ENCODE results near the gene UNC93A.
A peak's percentile ranks its signal among the peaks of the same experiment; 100 is the strongest.
"Not testable (repeated sequence)": the region's sequence is repeated elsewhere in the genome, so short reads cannot be mapped to it uniquely, and the experiment has no call there.

UNC93A gene

GRCh38 chr6:167272151-167272550 is 19.0 kb upstream of the UNC93A start:
- DNase-seq: no peak

DNA sequence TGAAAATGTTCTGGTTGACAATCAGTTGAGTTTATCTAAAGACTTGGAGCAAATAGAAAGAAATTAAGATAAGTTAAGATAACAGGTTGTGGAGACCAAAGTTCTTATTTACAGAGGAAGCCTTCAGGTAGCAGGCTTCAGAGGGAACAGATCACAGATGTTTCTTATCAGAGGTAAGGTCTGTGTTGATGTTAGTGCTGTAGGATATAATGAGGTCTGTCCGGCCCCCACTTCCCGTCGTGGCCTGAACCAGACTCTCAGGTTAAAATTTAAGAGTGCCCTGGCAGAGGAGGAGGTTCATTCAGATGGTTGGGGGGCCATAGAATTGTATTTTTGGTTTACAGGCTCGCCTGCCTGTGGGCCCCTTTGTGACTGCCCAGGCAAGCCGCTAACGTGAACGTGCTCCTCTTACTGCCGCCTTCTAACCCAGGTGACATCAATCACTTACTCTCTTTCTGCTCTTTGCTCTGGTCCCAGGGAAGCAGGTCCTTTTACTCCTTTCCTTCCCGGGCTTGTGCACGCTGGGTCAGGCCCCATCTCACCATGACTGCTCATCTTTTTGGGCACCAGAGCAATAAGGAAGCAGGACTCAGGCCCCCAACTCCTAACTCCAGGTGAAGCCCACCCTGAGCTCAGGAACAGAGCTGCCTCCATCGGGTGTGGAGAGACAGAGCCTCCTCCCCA is 18.3 kb upstream of the UNC93A start:
- DNase-seq: no peak

- DNase-seq: no peak
Observed at GRCh38 chr6:167274270-167274669, 16.8 kb upstream of the UNC93A start.

- no peak for DNase-seq
Observed at GRCh38 chr6:167275001-167275400, 16.1 kb upstream of the UNC93A start.

DNA sequence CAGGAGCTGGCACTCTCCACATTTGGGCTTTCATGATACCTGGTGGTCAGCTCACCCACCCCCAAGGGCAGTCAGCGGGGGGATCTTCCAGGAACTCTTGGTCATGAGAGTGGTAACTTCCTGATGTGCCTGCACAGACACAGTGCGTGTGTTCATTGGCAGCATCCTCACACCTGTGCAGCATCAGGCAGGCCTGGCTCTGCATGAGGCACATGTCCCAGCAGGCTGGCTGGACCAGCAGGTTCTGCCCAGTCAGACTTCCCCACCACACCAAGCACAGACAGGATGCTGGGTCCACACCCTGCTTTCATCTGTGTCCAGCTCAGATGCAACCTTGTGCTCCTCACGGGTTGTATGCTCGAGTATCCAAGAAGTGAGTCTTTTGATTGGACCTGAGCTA is 15.7 kb upstream of the UNC93A start:
- no peak for DNase-seq

GRCh38 chr6:167276772-167277533 is 14.2 kb upstream of the UNC93A start:
- no peak for DNase-seq

GRCh38 chr6:167278173-167278940 is 12.8 kb upstream of the UNC93A start:
- not testable (repeated sequence) for DNase-seq

DNA sequence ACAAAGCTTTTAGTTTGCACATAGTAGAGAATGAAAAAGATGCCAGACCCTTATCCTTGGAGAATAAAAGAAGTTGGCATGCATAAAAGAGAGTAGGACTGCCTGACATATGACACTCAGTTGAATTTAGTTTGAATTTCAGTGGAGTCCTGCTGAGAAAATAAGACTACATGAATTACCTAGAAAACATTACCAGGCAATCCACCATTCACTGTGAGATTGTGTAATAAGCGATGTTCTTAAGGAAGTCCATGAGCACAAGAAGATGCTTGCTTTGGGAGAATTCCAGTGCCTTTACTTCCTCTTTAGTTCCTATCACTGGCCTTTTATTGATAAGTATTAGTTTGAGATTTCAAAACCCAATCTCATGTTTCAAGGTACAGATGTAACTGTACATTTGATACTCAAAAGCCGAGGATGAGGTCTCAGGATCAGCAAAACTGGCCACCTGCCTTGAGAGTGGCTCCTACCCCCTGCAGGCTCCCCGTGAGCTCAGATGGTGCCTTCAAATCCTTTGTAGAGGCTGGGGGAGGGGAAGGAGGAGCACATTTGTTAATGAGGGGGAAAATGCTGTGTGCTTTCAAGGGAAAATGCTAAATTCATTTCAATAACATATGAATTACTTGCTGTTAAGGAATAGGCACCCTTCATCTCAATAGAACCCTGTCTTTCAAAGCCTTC is 11.2 kb upstream of the UNC93A start:
- DNase-seq: no peak

GRCh38 chr6:167280466-167280865 is 10.6 kb upstream of the UNC93A start:
- DNase-seq: not testable (repeated sequence)

- no peak for DNase-seq
Observed at GRCh38 chr6:167282165-167282564, 8.9 kb upstream of the UNC93A start.

GRCh38 chr6:167284565-167284964 is 6.5 kb upstream of the UNC93A start:
- DNase-seq: not testable (repeated sequence)

GRCh38 chr6:167285077-167285770 is 5.9 kb upstream of the UNC93A start:
- DNase-seq: no peak

DNA sequence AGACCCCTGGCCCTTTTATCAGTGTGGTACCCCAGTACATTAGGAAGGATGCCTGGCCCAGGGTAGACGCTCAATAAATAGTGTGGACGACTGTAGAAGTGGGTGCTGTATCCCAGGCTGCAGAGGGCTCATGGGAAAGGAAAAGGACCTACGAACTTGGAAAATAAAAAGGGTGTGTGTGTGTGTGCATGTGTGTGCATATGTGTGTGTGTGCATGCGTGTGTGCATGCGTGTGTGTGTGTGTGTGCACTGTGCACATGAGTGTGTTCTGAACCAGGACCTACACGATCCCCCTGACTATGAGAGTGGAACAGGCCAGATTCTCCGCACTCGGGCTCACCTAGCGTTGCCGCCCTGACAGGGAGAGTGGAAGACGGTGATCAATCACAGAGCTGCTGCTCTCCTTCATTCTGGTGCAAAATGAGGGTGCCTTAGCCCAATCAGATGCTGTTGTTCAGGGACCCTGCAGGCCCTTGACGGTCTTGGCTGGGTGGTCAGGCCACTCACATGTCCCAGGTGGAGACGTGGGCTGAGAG is 3.5 kb upstream of the UNC93A start:
- no peak for DNase-seq

DNA sequence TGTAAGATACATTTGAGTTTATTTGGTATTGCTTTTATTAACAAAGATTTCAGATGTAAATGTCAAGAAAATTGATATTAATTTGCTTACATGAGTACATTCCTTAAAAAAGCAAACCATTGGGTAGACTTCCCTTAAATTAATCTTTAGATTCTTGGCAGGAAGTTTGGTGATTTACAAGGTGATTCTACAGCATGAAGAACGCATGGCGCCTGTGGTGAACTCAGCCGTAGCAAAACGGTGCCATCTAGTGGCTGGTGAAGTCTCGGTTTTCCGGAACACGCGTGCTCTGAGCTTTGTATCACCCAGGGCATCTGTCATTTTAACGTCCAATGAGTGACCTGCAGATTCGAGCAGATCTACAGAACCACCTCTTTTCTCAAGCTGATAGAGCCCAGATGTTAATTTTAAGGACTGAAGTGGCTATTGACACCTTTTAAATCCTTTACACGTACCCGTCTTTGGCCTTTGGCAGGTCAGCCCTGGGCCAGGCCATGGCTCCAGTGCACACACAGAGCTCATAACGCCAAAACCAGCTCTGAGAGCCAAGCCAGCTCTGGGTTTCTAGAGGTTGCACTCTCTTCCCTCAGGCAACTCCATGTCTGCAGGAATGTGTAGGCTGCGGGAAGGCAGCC is 2.4 kb upstream of the UNC93A start:
- peak in 1 of 2 donors; percentile 17 for DNase-seq

DNA sequence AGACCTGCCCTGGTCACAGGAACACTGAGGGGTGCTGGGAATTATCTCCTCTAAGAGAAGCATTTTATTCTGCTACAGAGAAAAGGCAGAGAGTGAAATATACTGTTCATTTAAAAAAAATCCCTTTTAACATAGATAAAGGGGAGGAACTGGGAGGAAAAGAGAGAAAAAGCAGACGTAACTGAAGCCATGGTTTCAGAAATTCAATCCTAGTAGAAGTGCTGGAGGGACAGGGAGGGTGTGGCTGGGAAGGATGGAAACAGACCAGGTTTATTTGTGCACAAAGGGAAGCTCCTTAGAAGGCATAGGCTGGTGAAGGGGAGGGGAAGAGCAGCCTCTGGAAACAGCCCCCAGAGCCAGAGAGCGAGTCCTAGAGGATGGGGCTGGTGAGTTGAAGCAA is 1.8 kb upstream of the UNC93A start:
- not testable (repeated sequence) for DNase-seq

GRCh38 chr6:167291623-167292300 is 647 bp downstream of the UNC93A start:
- no peak for DNase-seq

DNA sequence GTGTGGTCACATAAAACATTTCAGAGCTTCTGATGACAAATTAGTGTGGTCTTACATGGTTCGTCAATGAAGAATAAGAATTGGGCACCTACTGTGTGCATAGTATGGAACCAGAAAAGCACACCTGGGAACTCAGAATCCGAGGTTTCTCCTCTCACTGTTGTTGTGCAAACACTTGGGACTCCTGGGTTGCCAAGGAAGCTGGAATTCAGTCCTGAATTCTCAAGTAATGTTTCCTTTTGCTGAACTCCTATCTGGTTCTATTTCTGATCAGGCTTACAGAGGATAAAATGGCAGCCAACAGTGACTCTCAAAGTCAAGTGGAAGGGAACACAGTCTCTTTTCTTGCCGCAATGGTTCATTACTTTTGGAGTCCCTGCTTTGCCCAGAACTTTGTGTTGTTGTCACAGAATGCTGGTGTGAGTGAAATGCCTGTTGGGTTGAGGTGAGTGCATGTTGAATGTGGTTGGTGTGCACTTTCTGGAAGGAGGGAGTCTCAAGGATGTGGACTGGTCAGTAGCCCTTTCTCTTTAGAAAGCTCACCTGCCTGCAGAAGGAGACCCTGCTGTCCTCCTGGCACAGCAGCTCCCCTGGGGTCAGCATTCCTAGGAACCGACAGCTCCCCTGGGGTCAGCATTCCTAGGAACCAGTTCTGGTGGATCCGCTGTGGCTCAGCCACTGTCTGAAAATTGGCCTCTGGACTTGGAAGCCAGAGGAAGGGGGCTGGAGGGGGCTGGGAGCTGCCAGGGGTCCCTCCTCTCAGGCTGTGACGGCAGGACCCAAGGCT is 1.4 kb downstream of the UNC93A start:
- DNase-seq: no peak

GRCh38 chr6:167293088-167293589 is 2.0 kb downstream of the UNC93A start:
- DNase-seq: no peak

GRCh38 chr6:167293590-167294091 is 2.5 kb downstream of the UNC93A start:
- DNase-seq: no peak

GRCh38 chr6:167294241-167294640 is 3.1 kb downstream of the UNC93A start:
- DNase-seq: no peak

All from hippocampal formation (tissue), 2 donors.